ENCODE results near the gene INPP5A.

INPP5A gene

GRCh38 chr10:132519382-132520176, 18.0 kb upstream of the INPP5A start:
- no peak for DNase-seq

DNA sequence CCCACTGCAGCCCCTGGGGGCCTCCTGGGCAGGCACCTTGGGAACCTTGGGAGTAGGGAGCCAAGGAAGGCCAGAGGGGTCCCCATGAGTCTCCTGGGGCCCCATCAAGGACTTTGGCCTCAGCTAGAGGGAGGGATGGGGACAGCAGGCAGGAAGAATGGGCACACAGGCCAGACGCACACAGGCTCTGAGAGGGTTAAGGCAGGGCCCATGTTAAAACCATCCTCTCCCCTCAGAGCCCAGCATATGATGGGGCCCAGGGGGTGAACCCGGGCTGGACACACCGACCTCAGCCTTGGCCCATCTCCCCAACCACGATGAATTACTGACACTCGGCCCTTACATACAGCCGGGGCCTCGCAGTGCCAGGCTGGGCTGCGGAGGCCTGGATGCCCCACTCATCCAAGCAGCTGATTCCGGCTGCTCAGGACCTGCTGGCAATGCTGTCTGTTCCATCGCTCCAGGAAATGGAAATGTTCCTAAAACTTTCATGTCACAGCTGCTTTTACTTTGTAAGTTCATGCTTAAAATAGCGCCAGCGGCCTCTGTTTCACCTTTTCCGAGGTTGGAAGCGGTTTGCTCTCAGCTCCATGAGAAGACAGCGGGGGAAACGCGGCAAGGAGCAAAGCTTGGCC, 17.3 kb upstream of the INPP5A start:
- DNase-seq, result no peak

DNA sequence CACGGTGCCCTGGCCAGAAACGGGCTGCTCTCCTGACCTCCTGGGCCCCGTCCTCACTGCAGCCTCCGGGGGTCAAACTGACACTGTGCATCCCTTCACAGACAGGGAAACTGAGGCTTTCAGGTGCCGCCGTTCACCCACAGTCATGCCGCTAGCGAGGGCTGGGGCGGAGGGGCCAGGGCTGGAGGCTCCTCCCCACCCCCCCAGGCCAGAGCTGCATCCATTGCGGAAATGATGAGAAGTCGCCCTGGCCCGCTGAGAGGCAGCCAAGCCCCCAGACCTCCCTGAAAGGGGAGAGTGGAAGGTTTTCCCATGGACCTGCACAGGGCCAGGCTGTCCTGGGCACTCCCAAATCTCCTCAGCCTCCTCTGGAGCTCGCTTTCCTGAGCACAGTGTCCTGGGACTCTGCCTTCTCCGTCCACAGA, 16.5 kb upstream of the INPP5A start:
- DNase-seq, result no peak

- no peak for DNase-seq
Observed at GRCh38 chr10:132521466-132522102, 16.0 kb upstream of the INPP5A start.

DNA sequence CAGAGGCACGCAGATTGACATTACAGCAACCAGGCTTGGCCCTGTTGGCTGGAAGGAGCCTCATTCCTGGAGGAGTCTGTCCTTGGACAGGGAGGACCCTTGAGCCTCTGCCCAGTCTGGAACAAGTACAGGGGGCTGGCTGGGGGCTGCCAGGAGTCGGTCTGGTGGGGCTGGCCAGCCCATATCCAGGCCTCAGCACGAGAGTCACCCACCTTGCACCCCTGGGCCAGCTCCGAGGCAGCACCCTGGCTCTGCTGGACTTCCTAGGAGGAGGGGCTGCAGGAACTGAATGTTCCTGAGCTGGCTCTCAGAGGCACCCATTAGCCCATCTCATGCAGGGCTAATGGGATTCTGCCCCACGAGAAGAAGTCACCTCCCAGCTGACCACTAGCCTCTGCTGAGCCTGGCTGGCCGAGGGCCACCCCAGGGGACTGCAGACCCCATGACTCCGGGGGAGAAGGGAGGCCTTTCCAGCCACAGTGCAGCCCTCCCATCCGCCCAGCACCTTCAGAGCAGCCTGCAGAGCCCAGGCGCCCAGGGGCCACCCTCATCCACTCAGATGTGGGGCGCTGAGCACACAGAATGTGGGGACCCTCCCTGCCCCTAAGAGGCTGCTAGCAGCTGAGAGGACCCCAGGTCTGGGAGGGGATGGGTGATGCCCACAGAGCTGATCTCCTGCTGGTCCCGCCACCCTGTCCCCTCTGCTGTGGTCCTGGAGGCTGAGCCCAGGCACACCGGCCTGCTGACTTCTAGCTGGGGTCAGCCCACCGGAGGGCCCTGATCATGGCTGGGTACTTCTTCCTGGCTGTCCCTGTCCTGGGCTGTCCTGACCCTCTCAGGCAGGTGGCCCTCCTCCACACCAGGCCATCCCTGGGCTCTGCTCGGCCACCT, 14.8 kb upstream of the INPP5A start:
- no peak for DNase-seq

DNA sequence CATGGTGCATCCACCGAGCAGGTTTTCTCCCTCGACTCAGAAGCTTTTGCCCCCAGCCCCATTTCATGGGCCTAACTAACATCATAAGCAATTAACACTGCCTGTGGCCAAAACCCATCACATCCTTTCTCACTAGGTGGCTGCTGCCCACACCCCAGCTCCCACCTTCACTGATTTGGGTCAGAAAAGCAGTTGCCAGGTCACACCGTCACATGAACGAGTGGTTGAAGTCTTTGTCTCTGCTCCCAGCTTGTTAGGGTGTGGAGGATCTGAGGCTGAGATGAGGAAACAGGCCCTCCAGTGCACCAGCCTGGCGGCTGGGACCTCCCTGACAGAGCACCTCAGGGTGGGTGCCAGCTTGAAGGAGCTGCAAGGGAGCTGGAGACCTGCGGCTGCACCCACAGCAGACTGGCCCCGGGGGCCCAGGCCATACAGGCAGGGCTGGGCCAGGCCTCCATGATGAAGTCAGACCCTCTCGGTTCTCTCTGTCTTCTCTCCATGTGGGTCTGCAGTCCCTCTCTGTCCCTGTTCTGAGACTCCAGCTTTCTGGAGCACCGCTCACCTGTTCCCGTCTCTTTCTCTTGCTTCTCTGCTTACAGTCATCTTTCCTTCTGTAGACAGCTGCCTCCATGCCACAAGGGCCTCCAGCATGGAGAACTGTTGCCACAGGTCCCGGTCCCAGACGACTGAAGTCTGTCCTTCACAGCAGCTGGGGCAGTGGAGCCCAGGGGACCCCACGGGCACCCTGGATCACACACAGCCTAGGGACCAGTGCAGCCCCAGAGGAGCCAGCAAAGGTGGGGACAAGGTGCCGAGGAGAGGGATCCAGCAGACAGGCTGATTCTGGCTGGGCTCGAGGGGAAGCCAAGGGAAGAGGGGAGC, 13.8 kb upstream of the INPP5A start:
- DNase-seq, result no peak

DNA sequence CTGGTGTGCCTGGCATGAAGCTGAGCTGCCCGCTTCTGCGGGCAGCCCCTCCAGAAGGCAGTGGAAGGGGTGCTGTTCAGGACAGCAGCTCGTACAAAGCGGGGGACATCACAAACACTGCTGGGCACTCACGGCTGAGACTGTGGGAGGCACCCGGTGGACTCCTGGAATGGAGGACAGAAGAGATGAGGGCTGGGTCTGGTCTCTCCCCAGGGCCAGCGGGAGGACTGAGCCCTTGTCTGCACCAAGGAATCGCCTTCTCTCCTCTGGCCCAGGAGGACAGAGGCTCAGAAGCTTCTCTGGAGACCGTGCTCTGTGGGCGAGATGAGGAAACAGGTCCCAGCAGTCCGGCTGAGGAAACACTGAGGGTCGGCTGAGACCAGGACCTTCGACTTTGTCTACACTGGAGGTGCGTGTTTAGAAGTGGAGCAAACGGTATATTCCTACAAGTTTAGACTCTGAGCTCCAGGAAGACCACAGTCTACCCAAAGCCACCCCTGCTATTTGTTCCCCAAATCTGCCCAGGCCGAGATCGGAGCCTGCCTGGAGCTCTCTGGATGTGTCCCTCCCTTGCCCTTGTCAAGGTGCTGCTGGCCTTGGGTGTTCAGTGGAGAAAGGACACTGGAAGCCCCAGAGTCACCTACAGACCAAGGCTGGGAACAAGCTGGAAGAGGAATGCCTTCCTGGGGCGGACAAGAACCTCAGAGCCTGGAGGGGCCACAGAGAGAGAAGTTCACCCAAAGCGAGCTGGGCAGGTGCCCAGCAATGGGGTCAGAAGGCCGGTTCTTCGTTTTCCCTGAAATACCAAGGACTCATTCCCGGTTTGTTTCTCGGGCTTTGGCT, 12.9 kb upstream of the INPP5A start:
- no peak for DNase-seq

DNA sequence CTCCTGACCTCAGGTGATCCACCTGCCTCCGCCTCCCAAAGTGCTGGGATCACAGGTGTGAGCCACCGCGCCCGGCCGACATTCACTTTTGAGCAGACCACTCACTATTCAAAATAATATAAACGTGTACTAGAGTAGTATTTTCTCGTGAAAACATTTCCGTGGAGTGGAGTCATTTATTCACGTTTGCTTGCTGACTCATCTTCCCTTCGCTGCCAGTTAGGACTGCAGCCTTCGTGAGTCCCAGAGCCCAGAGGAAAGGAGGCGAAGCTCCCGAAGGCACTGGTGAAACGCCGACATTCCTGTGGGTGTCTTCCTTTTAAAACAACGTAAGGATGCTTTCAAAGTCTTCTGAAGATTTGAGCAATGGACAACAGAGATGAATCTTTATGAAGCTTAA, 10.9 kb upstream of the INPP5A start:
- no peak for DNase-seq

DNA sequence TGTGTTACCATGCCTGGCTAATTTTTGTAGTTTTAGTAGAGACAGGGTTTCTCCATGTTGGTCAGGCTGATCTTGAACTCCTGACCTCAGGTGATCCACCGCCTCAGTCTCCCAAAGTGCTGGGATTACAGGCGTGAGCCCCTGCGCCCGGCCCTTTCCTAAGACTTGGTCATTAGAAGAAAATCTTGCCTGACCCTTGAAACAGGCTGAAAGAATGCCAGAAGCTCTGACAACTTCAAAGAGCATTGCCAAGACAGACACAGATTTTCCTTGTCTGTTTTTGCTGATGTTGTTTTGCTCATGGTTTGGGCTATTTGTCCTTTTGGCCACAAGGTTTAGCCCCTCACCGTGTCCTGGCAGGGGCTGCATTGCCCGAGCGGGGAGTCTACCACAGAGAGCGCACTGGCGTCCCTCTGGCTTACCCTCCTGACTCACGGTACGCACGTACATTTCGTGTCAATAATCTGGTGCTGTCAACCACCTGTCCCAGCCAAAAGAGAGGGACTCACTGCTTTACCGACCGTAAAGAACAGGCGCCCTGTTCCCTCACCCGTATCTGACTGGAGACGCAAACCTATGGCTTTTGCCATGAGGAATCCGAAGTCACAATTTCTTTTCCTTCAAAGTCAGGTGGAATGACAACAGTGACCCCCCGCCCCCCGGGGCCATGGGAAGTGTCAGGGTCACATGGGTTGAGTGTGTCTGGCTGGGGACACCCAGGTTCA, 10.1 kb upstream of the INPP5A start:
- no peak for DNase-seq

DNA sequence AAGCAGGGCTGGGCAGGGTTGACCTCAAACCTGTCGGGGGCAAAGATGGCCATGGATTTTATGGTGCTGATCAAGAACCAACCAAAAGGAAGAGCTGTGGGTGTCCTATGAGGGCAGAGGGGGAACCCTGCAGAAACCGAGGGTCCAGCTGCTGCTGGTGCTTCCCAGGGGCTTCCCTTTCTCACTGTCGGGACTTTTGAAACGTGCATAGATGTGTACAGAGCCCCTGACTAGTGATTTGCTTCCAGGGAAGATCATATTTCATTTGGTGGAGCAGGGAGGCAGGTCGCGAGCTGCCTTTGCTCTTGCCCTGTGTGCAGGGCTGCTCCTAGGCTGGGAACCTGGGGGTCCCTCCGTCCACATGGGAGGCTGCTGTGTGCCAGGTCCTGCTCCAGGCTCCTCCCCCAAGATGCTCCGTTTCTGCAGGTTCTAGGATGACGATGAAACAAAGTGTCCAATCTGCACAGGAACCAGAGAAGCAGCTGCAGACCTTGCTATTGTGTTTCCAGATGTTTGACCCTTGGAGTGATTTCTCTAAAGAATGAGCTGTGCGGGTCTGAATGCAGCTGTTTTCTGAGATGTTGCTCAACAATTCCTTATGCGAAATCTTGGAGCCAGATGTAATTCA, 9.4 kb upstream of the INPP5A start:
- DNase-seq, result no peak

GRCh38 chr10:132532179-132532578, 5.4 kb upstream of the INPP5A start:
- no peak for DNase-seq

DNA sequence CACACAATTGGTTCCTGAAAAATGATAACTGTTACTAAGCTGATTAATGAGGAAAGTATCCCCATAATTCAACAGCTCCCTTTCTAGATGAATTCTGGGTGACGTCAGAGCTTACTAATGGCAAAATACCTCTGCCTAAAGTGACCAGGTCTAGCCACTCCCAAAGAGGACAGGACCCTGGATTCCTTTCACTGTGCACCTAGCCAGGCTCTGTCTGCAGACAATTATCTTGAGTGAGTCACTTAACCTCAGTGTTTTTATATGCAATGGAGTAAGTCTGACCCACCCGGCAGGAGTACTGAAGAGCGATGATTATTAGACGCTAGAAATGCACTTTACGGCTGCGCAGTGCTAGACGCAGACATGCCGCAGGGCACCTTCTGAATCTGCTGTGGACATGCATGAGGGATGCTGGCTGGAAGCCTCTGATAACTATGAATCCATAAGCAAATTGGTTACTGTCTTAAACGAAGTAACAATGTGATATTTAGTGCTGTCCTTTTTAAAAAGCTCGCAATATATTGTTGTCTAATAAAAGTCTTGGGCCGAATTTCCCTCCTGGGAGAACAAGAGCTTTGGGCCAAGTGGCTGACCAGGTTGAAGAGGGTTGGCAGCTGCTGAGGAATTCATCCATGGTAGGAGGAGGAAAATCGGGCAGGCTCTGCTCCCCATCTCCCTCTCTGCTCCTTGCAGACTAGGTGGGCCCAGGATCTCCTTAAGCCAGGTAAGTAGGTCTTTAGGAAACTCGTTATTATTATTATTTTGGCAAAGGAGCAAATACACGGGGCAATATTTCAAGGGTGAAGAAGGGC, 4.6 kb upstream of the INPP5A start:
- DNase-seq, result no peak

DNA sequence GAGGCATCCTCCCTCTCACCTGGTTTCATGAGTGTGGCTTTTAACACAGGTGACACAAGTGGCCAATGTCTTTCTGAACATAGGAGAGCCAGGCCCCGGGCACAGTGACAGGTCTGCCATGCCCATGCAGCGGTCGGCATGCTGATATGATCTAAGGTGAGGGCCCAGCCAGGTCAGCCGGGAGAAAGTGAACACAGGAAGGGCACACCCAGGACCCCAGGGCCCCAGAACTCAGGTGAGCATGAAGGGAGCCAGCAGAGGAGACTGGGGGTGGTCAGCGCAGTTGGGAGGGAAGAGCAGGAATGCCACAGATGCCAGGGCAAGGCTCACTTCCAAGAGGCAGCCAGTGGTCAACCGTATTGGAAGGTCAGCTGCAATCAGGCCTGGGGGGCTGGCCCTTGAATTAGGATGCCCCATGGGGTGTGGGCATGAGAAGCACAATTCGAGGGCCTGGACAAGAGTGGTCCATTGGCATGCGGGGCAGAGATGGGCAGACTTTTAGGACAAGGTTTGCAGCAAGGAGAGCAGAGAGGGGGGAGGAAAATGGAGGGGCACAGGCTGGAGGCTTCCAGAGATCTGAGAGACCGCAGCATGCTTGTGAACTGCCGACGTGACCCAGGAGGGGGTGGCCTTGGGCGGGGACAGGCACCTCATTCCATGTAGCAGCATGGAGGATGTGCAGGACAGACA, 3.9 kb upstream of the INPP5A start:
- no peak for DNase-seq

GRCh38 chr10:132534391-132535064, 3.1 kb upstream of the INPP5A start:
- DNase-seq, result no peak

DNA sequence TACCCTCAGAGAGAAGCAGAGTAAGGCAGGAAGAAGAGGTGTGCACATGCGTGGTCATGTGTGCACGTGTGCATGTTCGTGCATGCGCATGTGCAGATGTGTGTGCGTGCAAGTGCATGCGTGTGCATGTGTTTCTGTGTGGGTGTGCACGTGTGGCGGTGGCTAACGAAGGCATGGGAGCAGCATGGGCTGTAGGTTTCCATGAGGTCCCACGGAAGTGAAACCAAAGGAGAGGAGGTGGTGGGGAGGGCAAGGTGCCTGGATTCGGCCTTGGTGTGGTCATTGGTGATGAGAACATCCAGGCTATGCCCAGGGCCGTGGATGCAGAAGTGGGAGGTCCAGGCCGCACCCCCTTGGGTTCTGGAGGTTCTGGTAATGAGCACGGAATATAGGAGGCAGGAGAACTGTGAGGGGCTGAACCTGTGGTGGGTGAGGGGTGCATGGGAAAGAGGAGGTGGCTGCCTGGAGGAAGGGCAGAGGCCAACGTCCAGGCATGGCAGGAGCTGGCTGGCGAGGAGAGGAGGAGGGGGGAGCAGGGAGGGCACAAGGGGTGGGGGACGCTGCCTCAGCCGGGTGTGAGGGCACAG, 2.4 kb upstream of the INPP5A start:
- DNase-seq, result no peak

DNA sequence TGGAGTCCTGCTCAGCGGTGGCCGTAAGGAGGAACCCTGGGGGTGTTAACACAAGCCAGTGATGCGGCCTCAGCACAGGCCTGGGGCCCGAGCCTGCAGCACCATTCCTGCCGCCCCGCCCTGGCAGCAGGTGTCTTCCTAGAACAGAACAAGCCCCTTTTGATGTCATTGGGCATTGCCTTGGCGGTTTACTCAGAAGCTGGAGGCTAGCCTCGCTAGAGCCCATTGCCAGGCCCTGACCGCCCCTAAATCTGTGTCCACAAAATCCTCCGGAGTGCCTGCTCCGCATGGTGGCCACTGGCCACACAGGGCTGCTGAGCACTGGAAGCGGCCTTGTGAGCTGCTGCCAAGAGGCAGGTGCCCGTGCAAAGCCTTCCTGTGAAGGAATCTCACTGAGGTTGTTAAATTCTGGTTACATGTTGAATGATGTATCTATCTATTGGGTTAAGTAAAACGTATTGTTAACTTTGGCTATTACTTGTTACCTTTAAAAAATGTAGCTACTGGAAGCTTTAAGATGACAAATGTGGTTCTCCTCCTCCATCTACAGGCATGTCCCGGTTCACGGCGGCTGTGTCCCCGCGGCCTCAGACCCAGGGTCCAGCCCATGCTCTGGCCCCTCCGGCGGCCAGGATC, 1.2 kb upstream of the INPP5A start:
- DNase-seq, result no peak

All from NCI-H2029 (cell line).